ENCODE results near the gene ARL14EP. TPM values are rescaled to one million over a fixed set of nuclear protein-coding genes. Genes with fewer than 3 reads are reported as not detected.
A peak's percentile ranks its signal among the peaks of the same experiment; 100 is the strongest.

Gene ARL14EP
- total and polyA plus RNA-seq, 2 experiments from 2014 or later = 21.7 to 22.2 TPM

DNA sequence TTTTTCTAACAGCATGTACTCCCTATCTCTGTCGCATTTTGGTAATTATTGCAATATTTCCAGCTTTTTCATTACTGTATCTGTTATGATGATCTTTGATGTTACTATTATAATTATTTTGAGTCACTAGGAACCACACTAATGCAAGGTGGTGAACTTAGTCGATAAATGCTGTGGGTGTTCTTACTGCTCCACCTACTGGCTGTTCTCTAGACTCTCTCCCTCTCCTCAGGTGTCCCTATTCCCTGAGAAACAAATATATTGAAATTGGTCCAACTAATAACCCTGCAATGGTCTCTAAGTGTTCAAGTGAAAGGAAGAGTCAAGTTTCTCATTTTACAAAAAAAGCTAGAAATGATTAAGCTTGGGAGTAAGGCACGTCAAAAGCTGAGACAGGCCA lies 10.5 kb downstream of the ARL14EP start:
- H3K9me2 ChIP-seq (replicated peaks; ENCODE audit: insufficient read depth) = no peaks in the 10 kb centered on the region
- no peak overlapping the region for H3K27ac ChIP-seq
- H3K9me3 ChIP-seq (ENCODE audit: low read depth) = no peaks in the 10 kb centered on the region
- H3K79me2 ChIP-seq = peaks cover 42% of the 10 kb centered on the region
- no peaks in the 10 kb centered on the region for H3K4me1 ChIP-seq (ENCODE audit: insufficient read depth)
- H2AFZ ChIP-seq = no peak overlapping the region
- H3K27me3 ChIP-seq = no peaks in the 10 kb centered on the region
- WGBS (ENCODE audit: low lambda C conversion rate, missing lambda C conversion rate) = 84% methylated on average over 3 of the region's 3 CpGs
- no peak overlapping the region for H3K4me3 ChIP-seq
- no peak overlapping the region for H3K4me2 ChIP-seq
- peaks cover 3% of the 10 kb centered on the region for H4K20me1 ChIP-seq (ENCODE audit: insufficient read depth, poor library complexity, severe bottlenecking)
- TF ChIP-seq EZH2phosphoT487 (IDR thresholded peaks at IDR 0.05; ENCODE audit: low read depth, severe bottlenecking, unreplicated experiment) = no peak
- no peak for TF ChIP-seq EZH2 (IDR thresholded peaks at IDR 0.05; ENCODE audit: borderline replicate concordance)
- TF ChIP-seq CTCF (IDR thresholded peaks at IDR 0.05; ENCODE audit: poor library complexity) = peak; percentile 55
- DNase-seq (ENCODE audit: low spot score) = peak; percentile 36
- H3K36me3 ChIP-seq (replicated peaks; ENCODE audit: insufficient read depth, low read depth) = no peaks in the 10 kb centered on the region

GRCh38 chr11:30342736-30343166 lies 19.8 kb downstream of the ARL14EP start:
- Histone ChIP-seq H3K4me1 (ENCODE audit: insufficient read depth) (no peaks in the 10 kb centered on the region), H3K4me2 (no peak overlapping the region), H3K9me2 (replicated peaks; ENCODE audit: insufficient read depth) (no peaks in the 10 kb centered on the region), H2AFZ (no peak overlapping the region), H3K27ac (no peak overlapping the region), H3K36me3 (replicated peaks; ENCODE audit: insufficient read depth, low read depth) (no peaks in the 10 kb centered on the region), H3K4me3 (no peak overlapping the region), H3K27me3 (no peaks in the 10 kb centered on the region), H4K20me1 (ENCODE audit: insufficient read depth, poor library complexity, severe bottlenecking) (no peaks in the 10 kb centered on the region), H3K9me3 (ENCODE audit: low read depth) (no peaks in the 10 kb centered on the region), H3K79me2 (no peaks in the 10 kb centered on the region)
- WGBS (ENCODE audit: low lambda C conversion rate, missing lambda C conversion rate) = 95% methylated on average over 1 of the region's 1 CpG
- no peak for TF ChIP-seq EZH2 (IDR thresholded peaks at IDR 0.05; ENCODE audit: borderline replicate concordance)
- TF ChIP-seq CTCF (IDR thresholded peaks at IDR 0.05; ENCODE audit: poor library complexity) = no peak
- TF ChIP-seq EZH2phosphoT487 (IDR thresholded peaks at IDR 0.05; ENCODE audit: low read depth, severe bottlenecking, unreplicated experiment) = no peak
- no peak for DNase-seq (ENCODE audit: low spot score)

DNA sequence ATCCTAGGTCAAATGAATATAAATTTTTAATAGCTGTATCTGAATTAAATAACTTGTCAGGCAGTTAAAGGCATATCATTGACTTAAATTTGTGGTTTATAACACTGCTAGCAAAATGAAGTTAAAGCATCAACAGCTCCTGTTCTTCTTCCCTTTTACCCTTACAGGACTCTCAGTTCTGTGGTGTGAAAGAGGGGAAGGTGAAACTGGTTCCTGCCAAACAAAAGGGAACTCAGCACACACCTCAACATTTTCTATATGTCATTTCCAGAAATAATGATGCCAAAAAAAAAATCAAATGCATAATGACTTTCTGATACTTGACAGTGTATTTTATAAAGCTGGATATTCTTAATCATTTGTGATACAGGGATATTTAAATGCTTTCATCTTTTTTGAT lies 21.2 kb downstream of the ARL14EP start:
- Histone ChIP-seq H3K4me3 (no peak overlapping the region), H3K9me3 (ENCODE audit: low read depth) (no peaks in the 10 kb centered on the region), H3K4me2 (no peak overlapping the region), H2AFZ (no peak overlapping the region), H4K20me1 (ENCODE audit: insufficient read depth, poor library complexity, severe bottlenecking) (no peaks in the 10 kb centered on the region), H3K4me1 (ENCODE audit: insufficient read depth) (no peaks in the 10 kb centered on the region), H3K9me2 (replicated peaks; ENCODE audit: insufficient read depth) (no peaks in the 10 kb centered on the region), H3K27ac (no peak overlapping the region), H3K79me2 (no peaks in the 10 kb centered on the region), H3K36me3 (replicated peaks; ENCODE audit: insufficient read depth, low read depth) (no peaks in the 10 kb centered on the region), H3K27me3 (no peaks in the 10 kb centered on the region)
- DNase-seq (ENCODE audit: low spot score) = no peak
- no peak for TF ChIP-seq EZH2phosphoT487 (IDR thresholded peaks at IDR 0.05; ENCODE audit: low read depth, severe bottlenecking, unreplicated experiment)
- no peak for TF ChIP-seq EZH2 (IDR thresholded peaks at IDR 0.05; ENCODE audit: borderline replicate concordance)

GRCh38 chr11:30345644-30346043 lies 22.7 kb downstream of the ARL14EP start:
- DNase-seq (ENCODE audit: low spot score) = no peak
- Histone ChIP-seq H3K4me2 (no peak overlapping the region), H3K4me1 (ENCODE audit: insufficient read depth) (no peaks in the 10 kb centered on the region), H3K9me3 (ENCODE audit: low read depth) (no peaks in the 10 kb centered on the region), H3K9me2 (replicated peaks; ENCODE audit: insufficient read depth) (no peaks in the 10 kb centered on the region), H3K27me3 (no peaks in the 10 kb centered on the region), H2AFZ (no peak overlapping the region), H3K4me3 (no peak overlapping the region), H4K20me1 (ENCODE audit: insufficient read depth, poor library complexity, severe bottlenecking) (no peaks in the 10 kb centered on the region), H3K27ac (no peak overlapping the region), H3K36me3 (replicated peaks; ENCODE audit: insufficient read depth, low read depth) (no peaks in the 10 kb centered on the region), H3K79me2 (no peaks in the 10 kb centered on the region)
- TF ChIP-seq CTCF (IDR thresholded peaks at IDR 0.05; ENCODE audit: poor library complexity) = no peak
- TF ChIP-seq EZH2 (IDR thresholded peaks at IDR 0.05; ENCODE audit: borderline replicate concordance) = no peak
- no peak for TF ChIP-seq EZH2phosphoT487 (IDR thresholded peaks at IDR 0.05; ENCODE audit: low read depth, severe bottlenecking, unreplicated experiment)
- 95% methylated on average over 4 of the region's 4 CpGs for WGBS (ENCODE audit: low lambda C conversion rate, missing lambda C conversion rate)
